LoVo (cell line): ENCODE measurements around the gene CRISP1.
A peak's percentile ranks its signal among the peaks of the same experiment; 100 is the strongest.
"Not testable (repeated sequence)": the region's sequence is repeated elsewhere in the genome, so short reads cannot be mapped to it uniquely, and the experiment has no call there.

Experiments
- DNase-seq: peaks from one replicate; pipeline ENCODE4 v3.0.0-alpha.2; 2016; ENCODE audit warnings: low spot score

Gene CRISP1

DNA sequence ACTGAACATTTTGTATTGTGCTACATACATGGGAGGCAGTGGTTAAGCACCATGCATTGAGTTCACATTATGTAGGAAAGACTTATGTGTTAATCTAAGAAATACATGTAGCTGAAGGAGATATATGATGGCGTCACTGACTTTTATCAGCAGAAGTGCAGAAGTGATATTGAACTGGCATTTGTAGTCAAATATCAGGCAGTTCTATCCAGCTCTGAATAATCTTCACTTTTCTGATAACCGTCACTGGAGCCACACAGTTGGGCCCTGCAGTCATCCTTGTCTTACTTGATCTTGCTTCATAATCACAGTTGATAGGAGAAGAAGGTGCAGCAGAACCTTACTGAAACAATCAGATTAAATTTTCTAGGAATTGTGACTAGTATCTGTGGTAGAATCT, 26.4 kb downstream of the CRISP1 start:
- DNase-seq, result no peak

DNA sequence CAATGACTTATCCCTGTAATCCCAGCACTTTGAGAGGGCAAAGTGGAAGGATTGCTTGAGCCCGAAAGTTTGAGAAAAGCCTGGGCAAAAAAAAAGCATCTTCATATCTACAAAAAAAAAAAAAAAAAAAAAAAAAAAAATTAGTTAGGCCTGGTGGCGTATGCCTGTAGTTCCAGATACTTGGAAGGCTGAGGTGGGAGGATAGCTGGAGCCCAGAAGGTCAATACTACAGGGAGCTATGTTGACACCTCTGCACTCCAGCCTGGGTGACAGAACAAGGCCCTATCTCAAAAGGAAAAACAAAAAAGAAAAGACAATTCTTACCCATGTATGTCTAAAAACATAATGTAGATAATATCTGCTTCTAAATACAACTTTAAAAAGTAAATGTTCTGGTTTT, 27.2 kb downstream of the CRISP1 start:
- no peak for DNase-seq

DNA sequence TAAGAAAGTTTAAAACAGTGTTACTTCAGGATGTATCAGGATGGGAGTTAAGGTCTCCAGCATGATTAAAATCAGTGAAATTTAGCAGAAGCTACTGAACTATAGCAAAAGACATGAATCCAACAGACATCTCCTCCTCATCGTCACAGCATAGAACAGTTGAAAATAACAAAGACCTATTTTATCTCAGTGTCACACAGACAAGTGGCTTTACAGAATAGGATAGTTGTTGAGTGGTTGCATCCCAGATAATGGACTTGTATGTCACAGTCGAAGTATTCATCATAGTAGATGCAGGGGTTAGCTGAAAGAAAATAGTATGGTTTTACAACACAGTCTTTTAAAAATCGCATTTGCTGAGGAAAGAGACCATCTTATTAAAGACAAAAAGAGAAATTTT, 31.2 kb downstream of the CRISP1 start:
- no peak for DNase-seq

DNA sequence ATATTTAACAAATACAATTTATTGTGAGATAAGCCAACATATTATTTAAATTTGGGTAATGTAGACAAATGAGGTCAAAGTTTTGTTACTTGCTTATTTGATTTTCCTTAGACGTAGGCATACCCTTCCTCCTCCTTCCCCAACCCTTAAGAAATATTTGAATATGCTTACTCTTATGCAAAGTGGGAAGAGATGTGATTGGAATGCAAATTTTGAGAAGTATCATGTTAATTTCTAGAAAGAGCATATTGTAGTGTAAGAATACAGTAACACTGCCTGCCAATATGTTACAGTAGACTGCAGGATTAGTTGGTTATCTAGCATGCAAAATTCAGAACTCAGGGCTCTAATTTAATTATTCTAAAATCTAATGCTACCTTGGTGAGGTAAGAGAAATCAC, 32.9 kb downstream of the CRISP1 start:
- DNase-seq, result no peak

DNA sequence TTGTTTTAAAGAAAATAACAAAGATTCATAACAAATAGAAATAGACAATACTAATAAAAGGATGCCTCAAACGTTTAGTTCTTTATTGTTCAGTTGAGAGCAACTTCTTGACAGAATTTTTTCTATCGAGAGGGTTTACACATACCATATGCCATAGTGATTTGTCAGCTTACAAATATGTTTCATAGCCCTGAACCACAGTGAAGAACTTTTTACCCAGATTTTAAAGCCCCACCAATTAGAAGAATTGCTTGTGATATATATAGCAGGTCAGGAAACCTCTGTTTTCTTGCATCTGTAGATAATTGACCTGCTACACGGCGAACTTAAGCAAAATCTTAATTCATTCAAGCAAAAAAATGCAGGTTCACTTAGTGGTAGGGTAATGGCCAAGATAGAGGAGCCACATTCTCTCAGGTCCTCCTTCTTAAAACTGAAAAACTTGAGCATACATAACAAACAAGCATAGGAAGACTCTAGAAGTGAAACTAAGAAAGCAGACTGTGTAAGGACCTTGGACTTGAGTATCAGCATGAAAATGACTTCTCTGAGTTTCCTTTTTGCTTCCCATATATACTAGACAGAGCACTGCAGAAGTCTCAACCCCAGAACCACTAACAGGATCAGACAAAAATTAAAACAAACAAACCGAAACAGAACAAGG, 39.5 kb downstream of the CRISP1 start:
- peak; percentile 3 for DNase-seq

DNA sequence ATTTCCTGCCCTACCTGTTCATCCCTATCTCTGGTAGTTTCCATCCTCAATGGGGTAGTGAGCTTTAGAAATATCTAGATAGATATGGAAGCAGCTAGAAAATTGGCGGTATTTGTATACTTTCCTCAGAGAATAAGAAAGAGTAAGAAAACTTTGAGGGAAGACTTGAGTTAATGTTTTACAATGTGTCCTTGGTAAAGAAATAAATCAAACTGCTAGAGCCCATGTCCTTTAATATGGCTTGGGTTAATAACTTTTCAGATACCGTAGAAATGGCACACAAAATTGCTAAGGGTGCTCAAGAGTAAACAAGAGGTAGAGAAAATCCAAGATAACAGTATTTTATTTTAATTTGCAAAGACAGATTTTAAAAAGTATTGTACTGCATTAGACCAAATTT, 51.2 kb downstream of the CRISP1 start:
- DNase-seq, result no peak

DNA sequence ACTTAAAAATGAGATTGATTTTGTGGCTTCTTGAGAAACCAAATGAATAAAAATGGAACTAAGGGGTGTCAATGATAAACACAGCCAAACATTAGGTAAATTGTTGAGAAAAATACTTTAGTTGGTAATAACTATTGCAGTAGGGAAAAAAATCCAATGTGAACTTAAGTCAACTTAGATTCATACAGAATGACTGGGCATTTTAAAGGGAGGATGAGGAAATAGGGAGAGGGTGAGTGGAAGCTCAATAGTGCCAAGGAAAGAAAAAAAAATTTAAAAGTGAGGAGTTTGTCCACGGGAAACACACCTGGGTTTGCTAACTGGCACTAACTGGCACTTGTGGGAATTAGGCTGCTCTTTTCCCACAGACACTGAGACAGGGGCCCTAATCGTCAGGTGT, 53.1 kb downstream of the CRISP1 start:
- no peak for DNase-seq

DNA sequence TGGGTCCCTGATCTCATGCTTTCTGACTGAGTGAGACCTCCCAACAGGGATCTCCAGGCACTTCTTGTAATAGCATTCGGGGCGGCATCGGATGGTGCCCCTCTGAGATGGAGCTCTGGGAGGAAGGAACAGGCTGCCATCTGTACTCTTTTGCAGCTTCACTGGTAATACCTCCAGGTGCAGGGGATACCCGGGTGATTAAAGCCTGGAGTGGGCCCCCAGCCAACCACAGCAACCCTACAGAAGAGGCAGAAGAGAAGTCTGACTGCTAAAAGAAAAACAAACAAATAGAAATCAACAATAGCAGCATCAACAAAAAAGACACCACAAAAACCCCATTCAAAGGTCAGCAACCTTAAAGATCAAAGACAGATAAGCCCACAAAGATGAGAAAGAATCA, 60.2 kb downstream of the CRISP1 start:
- DNase-seq, result no peak

DNA sequence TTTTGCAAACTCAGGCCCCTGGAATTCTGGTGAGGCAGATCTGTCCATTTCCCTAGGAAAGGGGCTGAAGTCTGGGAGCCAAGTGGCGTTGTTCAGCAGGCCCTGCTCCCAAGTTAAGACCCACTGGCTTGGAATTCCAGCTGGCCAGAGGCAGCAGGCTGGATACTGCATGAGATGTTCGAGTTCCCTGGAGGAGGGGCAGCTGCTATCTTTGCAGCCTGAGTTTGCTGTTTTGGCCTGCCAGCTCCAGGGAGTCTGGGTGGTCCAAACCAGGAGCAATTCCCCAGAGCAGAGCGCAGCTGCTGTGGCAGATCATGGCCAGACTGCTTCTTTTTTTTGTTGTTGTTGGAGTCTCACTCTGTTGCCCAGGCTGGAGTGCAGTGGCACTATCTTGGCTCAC, 61.1 kb downstream of the CRISP1 start:
- no peak for DNase-seq

DNA sequence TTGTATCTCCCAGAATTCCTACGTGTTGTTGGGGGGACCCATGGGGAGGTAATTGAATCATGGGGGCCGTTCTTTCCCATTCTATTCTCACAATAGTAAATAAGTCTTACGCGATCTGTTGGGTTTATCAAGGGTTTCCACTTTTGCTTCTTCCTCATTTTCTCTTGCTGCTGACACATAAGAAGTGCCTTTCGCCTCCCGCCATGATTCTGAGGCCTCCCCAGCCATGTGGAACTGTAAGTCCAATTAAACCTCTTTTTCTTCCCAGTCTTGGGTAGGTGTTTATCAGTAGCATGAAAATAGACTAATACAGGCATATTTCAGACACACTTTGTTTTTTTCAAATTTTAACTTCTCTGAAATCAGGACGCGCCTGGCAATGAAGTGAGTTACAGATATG, 64.8 kb downstream of the CRISP1 start:
- no peak for DNase-seq

DNA sequence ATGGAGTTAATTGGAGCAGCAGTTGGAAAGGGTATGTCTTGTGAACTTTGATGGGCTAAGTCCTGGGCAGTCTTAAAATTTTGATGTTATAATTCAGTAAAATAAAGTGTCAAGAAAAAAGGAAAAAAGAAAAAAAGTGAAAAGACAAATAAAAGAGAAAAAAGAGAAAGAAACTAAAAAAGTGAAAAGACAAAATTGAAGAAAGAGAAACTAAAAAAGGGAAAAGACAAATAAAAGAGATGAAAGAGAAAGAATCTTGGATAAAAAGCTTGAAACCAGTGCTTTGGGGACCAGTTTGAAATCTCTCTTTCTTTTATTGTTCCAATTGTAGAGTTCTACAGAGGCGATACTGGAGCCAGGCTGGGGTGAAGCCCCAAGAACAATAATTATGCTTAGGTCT, 67.2 kb downstream of the CRISP1 start:
- DNase-seq, result no peak

DNA sequence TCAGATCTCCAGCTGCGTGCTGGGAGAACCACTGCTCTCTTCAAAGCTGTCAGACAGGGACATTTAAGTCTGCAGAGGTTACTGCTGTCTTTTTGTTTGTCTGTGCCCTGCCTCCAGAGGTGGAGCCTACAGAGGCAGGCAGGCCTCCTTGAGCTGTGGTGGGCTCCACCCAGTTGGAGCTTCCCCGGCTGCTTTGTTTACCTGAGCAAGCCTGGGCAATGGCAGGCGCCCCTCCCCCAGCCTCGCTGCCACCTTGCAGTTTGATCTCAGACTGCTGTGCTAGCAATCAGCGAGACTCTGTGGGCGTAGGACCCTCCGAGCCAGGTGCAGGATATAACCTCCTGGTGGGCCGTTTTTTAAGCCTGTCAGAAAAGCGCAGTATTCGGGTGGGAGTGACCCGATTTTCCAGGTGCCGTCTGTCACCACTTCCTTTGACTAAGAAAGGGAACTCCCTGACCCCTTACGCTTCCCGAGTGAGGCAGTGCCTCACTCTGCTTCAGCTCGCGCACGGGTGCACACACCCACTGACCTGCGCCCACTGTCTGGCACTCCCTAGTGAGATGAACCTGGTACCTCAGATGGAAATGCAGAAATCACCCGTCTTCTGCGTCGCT, 69.4 kb downstream of the CRISP1 start:
- not testable (repeated sequence) for DNase-seq

DNA sequence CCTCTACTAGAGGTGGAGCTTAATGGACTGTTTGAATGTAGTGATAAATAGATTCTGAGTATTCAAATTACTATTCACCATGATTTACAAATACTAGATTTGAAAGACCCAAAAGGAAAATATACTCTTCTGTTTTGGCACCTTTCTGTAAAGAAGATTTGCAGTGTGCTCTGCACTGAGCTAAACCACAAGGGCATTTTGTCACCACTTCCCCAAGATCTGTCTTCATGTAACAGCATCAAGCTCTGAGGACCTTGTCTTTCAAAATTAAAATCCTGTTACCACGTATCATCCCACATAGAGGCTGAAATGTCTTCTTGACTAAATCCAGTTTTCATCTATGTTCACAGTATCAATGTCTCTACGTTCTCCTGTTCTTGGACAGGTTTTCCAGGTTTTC, 76.0 kb downstream of the CRISP1 start:
- DNase-seq, result no peak

DNA sequence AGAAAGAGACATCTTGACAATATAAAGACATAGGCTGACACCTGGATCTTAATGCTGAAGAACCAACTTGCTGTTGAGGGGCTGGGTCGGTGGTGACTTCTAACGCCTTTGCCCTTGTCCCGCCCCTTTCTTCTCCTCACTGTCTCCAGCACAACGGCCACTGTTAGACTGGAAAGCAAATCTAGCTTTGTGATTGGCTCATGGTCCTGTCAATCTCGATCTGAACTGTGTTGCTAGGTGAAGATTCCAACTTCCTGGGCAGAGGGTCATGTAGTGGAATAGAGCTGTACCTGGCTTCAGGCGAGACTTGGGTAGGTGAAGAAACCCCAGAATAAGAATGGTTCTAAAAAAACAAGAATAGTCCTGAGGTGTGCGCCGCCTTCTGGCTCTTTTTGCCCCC, 79.2 kb downstream of the CRISP1 start, which contains the start of gene PGK2:
Gene PGK2 (minus strand): TSS at position 110 of the 400 bp plus-strand sequence. CDS start 98 bp downstream, at position 12.
- DNase-seq, result no peak

DNA sequence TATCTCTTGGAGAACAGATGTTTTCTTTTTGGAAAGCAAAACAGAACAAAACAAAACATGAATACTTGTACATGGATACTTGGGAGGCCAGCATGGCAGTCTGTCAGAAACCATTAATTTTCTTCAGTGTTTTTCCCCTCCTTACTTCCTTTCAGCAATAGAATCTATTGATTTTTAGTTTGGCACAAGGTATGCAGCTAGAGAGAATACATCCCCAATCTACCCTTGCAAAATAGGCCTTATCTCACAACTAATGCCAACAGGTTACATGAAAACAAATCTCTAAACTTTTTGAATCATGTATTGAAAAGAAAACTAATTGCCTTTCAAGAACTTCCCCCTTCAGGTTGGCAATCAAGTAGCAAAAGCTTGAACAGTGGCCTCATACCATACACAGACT, 82.1 kb downstream of the CRISP1 start:
- no peak for DNase-seq
